NB4 (cell line): ENCODE data around the gene ADAMTS13.

Experiments
- POLR2A ChIP-seq: IDR thresholded peaks from 2 replicates; pipeline ENCODE4 v1.6.1; 2011; ENCODE audit warnings: mild to moderate bottlenecking; ENCODE audit not compliant: insufficient read length; ENCODE audit errors: extremely low read depth
- TF ChIP-seq, protein P1 (sequence below): IDR thresholded peaks from one replicate; pipeline ENCODE4 v1.5.1; 2012; ENCODE audit warnings: low read depth, low read length

GRCh38 chr9:133507246-133507965, 85.2 kb downstream of the ADAMTS13 start:
- TF ChIP-seq POLR2A, result no peak
- TF ChIP-seq, protein P1, sequence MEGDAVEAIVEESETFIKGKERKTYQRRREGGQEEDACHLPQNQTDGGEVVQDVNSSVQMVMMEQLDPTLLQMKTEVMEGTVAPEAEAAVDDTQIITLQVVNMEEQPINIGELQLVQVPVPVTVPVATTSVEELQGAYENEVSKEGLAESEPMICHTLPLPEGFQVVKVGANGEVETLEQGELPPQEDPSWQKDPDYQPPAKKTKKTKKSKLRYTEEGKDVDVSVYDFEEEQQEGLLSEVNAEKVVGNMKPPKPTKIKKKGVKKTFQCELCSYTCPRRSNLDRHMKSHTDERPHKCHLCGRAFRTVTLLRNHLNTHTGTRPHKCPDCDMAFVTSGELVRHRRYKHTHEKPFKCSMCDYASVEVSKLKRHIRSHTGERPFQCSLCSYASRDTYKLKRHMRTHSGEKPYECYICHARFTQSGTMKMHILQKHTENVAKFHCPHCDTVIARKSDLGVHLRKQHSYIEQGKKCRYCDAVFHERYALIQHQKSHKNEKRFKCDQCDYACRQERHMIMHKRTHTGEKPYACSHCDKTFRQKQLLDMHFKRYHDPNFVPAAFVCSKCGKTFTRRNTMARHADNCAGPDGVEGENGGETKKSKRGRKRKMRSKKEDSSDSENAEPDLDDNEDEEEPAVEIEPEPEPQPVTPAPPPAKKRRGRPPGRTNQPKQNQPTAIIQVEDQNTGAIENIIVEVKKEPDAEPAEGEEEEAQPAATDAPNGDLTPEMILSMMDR, result no peak
